ENCODE results near the gene RNF167. TPM values are rescaled to one million over a fixed set of nuclear protein-coding genes. Genes with fewer than 3 reads are reported as not detected.

RNF167 gene
- total RNA-seq, 2 donors from 2014 or later, result 120 to 123 TPM

- Histone ChIP-seq H3K4me3 (ENCODE audit: low read length) (no peak overlapping the region), H3K27ac (ENCODE audit: low read depth, low read length) (no peak overlapping the region), H3K27me3 (ENCODE audit: control insufficient read depth, insufficient read depth, low read length, poor library complexity, severe bottlenecking) (no peaks in the 10 kb centered on the region), H3K9ac (ENCODE audit: extremely low read depth, low read length, poor library complexity, severe bottlenecking) (no peak overlapping the region), H3K4me1 (ENCODE audit: control insufficient read depth, insufficient read depth, low read length) (no peaks in the 10 kb centered on the region), H3K9me3 (ENCODE audit: control insufficient read depth, low read length) (no peaks in the 10 kb centered on the region), H3K36me3 (ENCODE audit: control insufficient read depth, insufficient read depth, low read length) (no peaks in the 10 kb centered on the region)
- TF ChIP-seq CTCF (conservative IDR thresholded peaks at IDR 0.05), result no peak
- Mint-ChIP-seq H3K4me3 (peak overlapping the region; percentile 68), H3K4me1 (peaks cover 6% of the 10 kb centered on the region), H3K9me3 (no peaks in the 10 kb centered on the region), H3K27ac (no peak overlapping the region), H3K36me3 (ENCODE audit: low read depth) (peaks cover 7% of the 10 kb centered on the region), H3K27me3 (ENCODE audit: insufficient read depth) (peaks cover 20% of the 10 kb centered on the region)
- no peak for DNase-seq
- 96 to 98% methylated on average over 29 to 37 of the region's 37 CpGs for WGBS, 2 experiments (ENCODE audit: insufficient coverage in 1 of 2, insufficient read length in 1 of 2)
Observed at GRCh38 chr17:4901108-4901647, 38.9 kb upstream of the RNF167 start.

- H3K27me3 ChIP-seq (ENCODE audit: control insufficient read depth, insufficient read depth, low read length, poor library complexity, severe bottlenecking), result no peaks in the 10 kb centered on the region
- no peaks in the 10 kb centered on the region for H3K9me3 ChIP-seq (ENCODE audit: control insufficient read depth, low read length)
- no peak overlapping the region for H3K27ac Mint-ChIP-seq
- H3K9ac ChIP-seq (ENCODE audit: extremely low read depth, low read length, poor library complexity, severe bottlenecking), result no peak overlapping the region
- no peak overlapping the region for H3K27ac ChIP-seq (ENCODE audit: low read depth, low read length)
- no peaks in the 10 kb centered on the region for H3K36me3 ChIP-seq (ENCODE audit: control insufficient read depth, insufficient read depth, low read length)
- peaks cover 6% of the 10 kb centered on the region for H3K4me1 Mint-ChIP-seq
- no peak for TF ChIP-seq CTCF (conservative IDR thresholded peaks at IDR 0.05)
- H3K4me1 ChIP-seq (ENCODE audit: control insufficient read depth, insufficient read depth, low read length), result no peaks in the 10 kb centered on the region
- no peak overlapping the region for H3K4me3 Mint-ChIP-seq
- H3K4me3 ChIP-seq (ENCODE audit: low read length), result no peak overlapping the region
- H3K27me3 Mint-ChIP-seq (ENCODE audit: insufficient read depth), result peaks cover 20% of the 10 kb centered on the region
- WGBS, 2 experiments (ENCODE audit: insufficient coverage in 1 of 2, insufficient read length in 1 of 2), result 93 to 95% methylated on average over 28 to 48 of the region's 48 CpGs
- DNase-seq, result peak; percentile 51
- peaks cover 6% of the 10 kb centered on the region for H3K36me3 Mint-ChIP-seq (ENCODE audit: low read depth)
- H3K9me3 Mint-ChIP-seq, result no peaks in the 10 kb centered on the region
Observed at GRCh38 chr17:4901648-4902344, 38.3 kb upstream of the RNF167 start.

GRCh38 chr17:4902540-4902939, 37.5 kb upstream of the RNF167 start:
- DNase-seq, result no peak
- H3K4me3 ChIP-seq (ENCODE audit: low read length), result no peak overlapping the region
- H3K4me3 Mint-ChIP-seq, result no peak overlapping the region

More at GRCh38 chr17:4902540-4902939, 37.5 kb upstream of the RNF167 start:
- TF ChIP-seq CTCF (conservative IDR thresholded peaks at IDR 0.05), result no peak
- Histone ChIP-seq H3K27me3 (ENCODE audit: control insufficient read depth, insufficient read depth, low read length, poor library complexity, severe bottlenecking) (no peaks in the 10 kb centered on the region), H3K36me3 (ENCODE audit: control insufficient read depth, insufficient read depth, low read length) (no peaks in the 10 kb centered on the region), H3K27ac (ENCODE audit: low read depth, low read length) (no peak overlapping the region), H3K9ac (ENCODE audit: extremely low read depth, low read length, poor library complexity, severe bottlenecking) (no peak overlapping the region), H3K9me3 (ENCODE audit: control insufficient read depth, low read length) (no peaks in the 10 kb centered on the region), H3K4me1 (ENCODE audit: control insufficient read depth, insufficient read depth, low read length) (no peaks in the 10 kb centered on the region)
- no peaks in the 10 kb centered on the region for H3K9me3 Mint-ChIP-seq
- 90 to 91% methylated on average over 3 to 8 of the region's 8 CpGs for WGBS, 2 experiments (ENCODE audit: insufficient coverage in 1 of 2, insufficient read length in 1 of 2)
- H3K27ac Mint-ChIP-seq, result no peak overlapping the region
- H3K27me3 Mint-ChIP-seq (ENCODE audit: insufficient read depth), result peaks cover 20% of the 10 kb centered on the region
- H3K4me1 Mint-ChIP-seq, result peaks cover 6% of the 10 kb centered on the region
- H3K36me3 Mint-ChIP-seq (ENCODE audit: low read depth), result no peaks in the 10 kb centered on the region
